ENCODE data around the gene MCC.
A peak's percentile ranks its signal among the peaks of the same experiment; 100 is the strongest.
"Not testable (repeated sequence)": the region's sequence is repeated elsewhere in the genome, so short reads cannot be mapped to it uniquely, and the experiment has no call there.

MCC gene

DNA sequence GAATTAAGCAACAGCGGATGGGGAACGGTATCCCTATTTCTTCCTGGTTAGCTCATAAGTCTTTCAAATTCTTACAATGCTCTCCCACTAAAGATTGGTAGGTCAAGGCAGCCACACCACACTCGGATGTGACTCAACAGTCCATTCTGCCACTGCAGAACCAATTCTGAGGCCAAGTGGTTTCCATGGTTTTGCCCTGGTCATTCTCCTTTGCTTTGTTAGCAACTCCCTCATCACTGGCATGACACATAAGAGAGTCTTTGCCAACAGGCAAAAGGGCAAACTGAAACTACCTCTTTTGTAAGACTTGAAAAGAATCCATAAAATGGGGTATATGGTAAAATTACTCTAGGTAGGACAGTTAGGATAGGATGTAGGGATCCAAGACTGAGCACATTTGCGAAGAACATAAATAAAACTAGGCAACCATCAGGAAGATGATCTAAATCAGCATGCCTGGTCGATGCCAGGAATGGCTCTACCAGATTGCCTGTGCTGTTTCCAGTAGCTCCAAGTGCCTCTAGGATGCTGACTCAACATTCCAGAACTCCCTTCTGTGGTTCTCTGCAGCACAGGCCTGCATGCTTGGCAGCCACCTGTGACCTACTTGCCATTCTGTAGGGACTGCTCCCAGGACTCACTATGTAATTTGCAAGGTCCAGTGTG, 406.2 kb downstream of the MCC start:
- DNase-seq (ENCODE audit: low read depth), result no peak

DNA sequence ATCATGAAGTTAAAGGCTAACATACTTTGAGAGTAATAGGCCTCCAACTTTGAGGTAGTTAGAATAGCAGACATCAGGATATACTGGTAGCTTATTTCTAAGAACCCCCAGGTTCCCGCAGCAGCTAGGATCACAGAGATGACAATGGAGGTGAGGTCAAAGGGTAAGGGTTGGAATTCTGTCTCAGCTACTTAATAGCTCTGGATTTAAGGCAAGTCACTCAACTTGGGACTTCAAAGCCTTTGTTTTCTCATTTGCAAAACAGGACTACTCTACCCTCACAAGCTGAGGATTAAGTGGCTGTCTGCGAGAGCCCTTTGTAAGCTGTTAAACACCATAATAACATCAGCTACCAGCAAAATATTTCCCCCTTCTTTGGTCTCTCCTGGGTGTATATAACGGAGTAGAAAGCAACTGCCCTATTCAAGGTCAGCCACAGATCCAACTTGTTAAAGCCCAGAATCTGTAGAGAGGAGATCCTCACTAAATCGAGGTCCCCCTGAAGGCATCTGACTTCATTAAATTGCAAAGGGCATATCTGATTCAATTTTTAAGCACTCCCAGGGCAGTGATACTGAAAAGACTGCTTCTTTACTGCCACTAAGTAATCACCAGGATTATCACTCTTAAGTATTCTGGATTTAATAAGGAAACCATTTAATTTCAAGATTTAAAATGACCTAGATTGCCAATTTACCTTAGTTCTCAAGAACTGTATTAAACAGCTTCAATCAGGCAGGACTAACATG, 407.0 kb downstream of the MCC start:
- no peak for DNase-seq (ENCODE audit: low read depth)

DNA sequence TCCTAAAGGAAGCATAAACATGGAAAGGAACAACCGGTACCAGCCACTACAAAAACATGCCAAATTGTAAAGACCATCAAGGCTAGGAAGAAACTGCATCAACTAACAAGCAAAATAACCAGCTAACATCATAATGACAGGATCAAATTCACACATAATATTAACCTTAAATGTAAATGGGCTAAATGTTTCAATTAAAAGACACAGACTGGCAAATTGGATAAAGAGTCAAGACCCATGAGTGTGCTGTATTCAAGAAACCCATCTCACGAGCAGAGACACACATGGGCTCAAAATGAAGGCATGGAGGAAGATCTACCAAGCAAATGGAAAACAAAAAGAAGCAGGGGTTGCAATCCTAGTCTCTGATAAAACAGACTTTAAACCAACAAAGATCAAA, 411.6 kb downstream of the MCC start:
- not testable (repeated sequence) for DNase-seq (ENCODE audit: low read depth)

DNA sequence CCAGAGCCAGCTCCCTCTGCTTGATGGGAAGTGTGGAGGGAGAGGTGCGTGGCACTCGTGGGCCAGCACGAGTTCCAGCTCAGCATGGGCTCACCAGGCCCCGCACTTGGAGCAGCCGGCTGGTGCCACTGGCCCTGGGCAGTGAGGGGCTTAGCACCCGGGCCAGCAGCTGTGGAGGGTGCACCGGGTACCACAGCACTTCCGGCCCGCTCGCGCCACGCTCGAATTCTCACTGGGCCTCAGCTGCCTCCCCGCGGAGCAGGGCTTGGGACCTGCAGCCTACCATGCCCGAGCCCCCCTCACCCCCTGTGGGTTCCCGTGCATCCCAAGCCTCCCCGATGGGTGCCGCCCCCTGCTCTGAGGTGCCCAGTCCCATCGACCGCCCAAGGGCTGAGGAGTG, 413.2 kb downstream of the MCC start:
- DNase-seq (ENCODE audit: low read depth), result no peak

DNA sequence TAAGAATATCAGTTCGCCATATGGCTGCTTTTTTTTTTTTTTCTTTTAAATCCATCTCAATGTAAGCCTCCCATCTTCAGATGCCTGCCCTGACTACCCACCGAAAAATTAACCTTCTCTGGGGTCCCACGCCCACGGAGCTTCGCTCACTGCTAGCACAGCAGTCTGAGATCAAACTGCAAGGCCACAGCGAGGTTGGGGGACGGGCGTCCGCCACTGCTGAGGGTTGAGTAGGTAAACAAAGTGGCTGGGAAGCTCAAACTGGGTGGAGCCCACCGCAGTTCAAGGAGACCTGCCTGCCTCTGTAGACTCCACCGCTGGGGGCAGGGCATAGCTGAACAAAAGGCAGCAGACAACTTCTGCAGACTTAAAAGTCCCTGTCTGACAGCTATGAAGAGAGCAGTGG, 414.6 kb downstream of the MCC start:
- DNase-seq (ENCODE audit: low read depth), result peak; percentile 3

DNA sequence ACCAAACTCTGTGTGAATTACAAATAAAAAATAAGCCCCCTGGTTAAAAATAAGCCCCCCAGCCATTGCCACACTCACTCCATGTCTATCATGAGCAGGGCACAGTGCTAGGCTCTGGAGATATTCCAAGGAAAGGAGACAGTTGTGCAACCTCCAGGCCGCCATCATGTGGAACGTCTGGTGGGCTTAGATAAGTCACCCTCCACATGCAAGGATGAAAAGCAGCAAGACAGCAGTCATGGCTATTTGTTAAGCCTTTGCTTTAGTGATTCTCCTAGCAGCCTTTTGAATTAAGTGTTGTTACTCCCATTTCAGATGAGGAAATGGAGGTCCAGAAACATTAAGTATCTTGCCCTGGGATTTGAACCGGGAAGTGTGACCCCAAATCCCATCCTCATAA, 416.9 kb downstream of the MCC start:
- DNase-seq (ENCODE audit: low read depth), result no peak

DNA sequence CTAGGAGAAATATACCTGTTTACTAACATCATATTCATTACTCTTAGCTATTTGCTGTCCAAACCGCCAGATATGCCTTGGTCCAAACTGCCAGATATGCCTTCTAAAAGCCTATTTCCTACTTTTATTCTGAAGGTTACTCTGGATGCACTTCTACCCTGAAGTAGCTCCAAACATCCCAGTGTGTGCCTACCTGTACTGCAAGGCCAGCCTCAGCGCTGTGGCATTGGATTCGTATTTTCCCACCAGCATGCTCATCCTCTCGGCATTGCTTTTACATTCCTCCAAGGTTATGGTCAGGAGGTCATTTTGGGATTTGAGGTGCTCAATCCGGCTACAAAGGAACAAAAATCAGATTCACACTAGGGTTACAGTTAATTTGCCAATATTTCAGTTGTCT, 417.4 kb downstream of the MCC start:
- DNase-seq (ENCODE audit: low read depth), result no peak

DNA sequence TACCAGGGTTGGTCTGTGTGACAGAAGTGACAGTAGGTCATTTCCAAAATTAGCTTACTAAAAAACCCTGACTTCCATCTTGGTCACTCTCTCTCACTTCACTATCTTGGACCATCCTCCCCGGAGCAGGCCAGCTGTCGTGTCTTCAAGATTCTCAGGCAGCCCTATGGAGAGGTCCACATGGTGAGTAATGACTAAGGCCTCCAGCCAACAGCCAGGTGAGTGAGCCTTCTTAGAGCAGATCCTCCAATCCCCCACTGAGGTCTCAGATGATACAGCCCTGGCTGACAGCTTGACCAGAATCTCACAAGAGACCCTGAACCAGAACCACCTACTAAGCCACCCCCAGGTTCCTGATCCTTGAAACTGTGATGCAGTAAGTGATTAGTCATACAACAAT, 419.7 kb downstream of the MCC start:
- DNase-seq (ENCODE audit: low read depth), result no peak

DNA sequence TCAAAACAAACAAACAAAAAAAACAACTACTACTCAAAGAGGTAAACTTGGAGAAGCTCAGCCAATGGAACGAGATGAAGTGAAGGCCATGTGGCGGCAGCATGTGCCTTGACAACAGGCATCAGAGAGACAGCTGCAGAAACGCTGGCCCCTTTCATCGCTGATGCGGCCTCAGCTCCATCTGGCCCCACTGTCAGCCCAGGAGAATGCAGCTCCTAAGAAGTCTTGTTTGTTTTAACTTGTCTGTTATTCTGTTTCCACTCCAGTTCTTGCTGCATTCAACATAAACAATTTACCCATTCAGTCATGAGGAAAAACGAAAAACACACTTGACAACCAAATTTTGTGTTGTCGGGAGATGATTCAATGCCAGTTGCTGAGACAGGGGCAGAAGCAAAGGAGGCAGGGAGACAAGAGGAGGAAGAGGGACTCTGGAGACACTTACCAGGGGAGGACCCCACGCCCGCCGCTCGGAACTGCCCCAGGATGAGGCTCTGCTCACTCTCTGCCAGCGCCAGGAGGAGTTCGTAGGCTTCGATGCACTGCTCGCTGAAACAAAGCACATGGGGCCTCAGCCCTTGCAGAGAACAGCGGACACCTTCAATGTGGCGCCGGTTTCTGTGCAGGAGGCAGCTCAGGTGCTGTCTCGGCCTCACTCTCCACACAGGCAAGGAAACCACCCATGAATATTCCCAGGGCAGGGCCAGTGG, 420.5 kb downstream of the MCC start:
- DNase-seq (ENCODE audit: low read depth), result no peak

DNA sequence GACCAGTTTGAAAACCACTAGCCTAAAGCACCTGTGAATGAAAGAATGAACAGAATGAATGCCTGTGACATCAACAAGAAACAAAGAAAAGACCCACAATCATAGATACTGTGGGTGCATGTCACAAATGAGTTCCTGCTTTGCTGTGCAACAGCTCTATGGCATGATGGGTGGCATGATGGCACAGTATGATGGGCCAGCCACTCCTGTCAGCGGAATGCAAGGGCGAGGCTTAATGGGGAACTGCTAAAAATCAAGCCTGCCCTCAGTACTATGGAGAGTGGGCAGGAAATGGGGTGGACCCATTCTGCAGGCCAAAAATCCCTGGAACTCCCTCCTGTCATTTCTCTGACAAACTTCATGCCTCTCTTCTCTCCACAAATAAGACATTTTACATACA, 422.6 kb downstream of the MCC start:
- DNase-seq (ENCODE audit: low read depth), result no peak

DNA sequence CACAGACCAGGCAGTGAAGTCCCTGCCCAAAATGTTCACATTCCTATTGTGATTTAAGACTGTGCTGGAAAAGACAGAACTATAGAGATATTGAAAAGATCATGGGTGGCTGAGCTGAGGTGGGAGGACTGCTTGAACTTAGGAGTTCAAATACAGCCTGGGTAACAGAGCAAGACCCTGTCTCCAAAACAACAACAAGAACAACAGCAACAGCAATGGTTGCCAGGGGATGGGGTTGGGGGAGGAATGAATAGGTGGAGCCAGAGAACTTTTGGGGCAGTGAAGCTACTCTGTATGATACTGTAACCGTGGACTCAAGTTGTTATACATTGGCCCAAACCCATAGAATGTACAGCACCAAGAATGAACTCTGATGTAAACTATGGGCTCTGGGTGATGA, 423.4 kb downstream of the MCC start:
- DNase-seq (ENCODE audit: low read depth), result no peak

DNA sequence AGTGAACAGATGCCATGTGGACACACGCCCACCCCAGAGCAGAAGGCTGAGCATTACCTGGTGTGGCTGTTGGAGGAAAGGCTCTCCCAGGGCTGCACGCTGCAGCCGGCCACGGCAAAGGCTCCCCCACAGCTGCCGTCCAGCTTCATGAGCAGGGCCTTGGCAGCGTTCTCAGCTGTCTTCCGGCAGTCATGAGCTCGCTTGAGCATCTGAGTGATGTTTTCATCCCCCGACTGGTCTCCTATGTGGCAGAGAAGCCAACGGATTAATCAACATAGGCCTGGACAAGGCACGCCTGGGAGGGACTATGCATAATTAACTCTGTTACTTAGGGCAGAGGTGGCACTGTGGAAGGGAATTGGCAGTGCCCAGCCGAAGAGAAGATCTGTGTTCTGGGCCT, 424.3 kb downstream of the MCC start:
- no peak for DNase-seq (ENCODE audit: low read depth)

DNA sequence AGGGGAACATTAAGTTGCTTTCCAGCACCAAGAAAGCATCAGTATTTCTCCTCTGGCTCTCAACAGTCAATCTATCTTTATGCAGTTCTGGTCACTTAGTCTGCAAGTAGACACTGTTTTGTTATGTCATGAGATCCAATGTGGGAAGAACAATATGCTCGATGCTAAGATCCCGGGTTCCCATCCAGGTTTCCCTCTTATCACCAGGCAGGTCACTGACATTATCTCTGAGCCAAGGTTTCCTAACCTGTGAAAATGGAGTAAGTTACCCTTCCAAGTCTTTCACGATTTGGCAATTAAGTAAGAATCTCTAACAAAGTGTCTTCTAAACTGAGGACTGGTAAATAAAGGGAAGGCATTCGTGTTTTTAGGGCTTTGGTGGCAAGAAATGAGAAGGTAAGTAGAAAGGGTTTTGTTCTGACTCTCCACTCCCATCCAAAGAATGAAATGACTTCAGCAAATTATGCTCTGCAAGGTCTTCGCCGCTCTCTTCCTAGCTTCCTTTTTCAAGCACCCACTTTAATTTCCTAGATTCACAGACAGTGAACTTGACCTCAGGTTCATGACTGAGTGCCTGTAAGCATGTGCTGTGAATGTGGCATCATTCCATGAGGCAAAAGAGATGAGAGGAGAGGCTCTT, 425.3 kb downstream of the MCC start:
- no peak for DNase-seq (ENCODE audit: low read depth)

DNA sequence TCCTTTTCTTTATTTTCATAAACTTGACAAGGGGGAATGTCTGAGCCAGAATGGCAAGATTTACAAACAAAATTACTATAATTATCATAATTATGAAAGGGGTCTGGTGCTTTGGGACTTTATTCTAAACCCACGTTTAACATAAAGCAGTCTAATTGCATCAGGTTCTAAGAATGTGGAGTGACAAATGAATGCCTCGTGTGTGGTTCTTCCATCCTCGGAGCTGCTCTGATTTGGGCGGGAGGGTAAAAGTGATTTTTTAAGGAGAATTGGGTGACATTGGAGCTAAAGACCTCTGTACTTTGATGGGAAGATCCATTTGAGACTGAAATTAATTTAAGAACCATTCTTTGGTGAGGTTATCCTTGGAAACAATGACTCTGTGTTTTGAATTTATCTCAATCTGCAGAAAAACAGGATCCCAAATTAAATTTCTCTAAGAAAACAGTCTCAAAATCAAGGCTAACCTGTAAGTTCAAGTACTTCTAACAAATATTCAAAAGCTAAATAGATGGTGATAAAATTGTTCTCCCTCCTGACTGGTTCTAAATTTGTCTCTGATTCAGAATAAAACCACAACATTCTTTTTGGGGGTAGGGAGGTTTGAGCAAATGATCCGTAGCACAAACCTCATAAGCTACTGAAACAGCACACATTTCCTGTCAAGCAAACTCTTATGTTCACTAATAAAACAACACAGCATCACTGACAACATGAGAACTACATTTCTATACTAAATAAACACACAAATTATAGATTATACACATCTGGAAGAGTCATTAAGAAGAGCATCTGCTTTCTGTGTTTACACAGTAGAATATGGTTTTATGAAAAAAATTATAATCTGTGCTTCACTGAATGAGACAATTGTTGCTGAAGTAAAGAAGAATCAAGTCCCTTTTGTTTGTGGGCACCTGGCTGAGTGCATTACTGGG, 426.1 kb downstream of the MCC start:
- no peak for DNase-seq (ENCODE audit: low read depth)

DNA sequence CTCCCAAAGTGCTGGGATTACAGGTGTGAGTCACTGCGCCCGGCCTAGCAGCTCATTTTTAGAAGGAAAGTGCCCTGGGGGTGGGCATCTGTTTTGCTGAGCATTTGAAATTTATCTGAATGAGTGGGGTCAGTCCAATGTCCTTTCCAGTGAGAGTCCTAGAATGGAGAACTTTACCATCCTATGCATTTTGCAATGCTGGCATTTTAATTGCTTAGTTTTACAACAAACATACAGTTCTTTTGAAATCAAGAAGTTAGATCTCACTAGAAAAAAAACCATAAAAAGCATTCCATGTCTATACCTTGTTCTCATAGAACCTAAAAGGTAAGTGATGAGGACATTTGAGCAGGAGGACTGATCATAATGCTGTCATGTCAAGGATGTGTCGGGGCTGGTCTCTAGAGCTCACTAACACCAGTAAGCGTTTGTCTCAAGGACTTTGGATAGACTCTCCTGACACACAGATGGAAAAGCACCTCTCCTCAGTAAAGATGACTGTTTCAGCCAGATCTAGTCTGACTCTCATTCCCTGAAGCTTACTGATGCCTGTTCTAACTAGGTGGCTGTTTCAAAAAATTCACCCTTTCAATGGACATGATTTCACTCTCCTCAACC, 427.7 kb downstream of the MCC start:
- no peak for DNase-seq (ENCODE audit: low read depth)

DNA sequence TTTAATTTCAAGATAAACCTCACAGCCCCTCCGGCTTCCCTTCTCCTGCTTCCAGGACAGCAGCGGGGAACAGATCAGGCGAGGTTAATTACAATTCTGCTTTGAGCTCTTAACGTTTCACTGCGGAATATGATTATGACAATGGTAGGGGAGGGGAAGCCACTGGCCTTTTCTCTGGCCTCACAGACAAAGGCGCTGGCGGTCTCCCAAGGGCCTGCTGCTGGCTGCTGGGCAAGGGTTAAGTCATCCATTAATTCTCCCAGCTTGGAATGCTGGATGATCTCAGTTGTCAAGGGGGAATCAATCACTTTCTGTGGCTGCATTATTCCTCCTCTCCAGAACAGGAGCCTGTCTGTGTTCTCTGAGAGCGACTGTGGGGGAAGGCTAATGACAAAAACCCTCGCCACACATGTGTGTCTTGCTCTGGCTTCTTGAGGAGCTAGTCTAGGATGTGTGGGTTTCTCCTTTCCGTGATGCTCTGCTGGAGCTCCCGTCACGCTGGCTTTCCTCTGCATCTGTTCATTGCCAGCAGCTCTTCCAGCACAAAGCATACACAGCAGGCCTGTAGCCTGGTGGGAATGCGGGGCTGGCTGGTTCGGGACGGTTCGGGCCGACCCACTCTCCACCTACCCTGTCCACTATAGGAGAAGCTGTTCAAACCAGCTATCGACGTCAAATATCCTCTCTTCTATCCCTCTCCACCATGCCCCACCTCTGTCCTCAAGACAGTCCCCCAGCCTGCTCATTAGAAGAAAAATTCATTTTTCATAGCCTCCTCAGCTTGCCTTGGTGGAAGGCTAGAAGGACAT, 428.8 kb downstream of the MCC start:
- DNase-seq (ENCODE audit: low read depth), result no peak

DNA sequence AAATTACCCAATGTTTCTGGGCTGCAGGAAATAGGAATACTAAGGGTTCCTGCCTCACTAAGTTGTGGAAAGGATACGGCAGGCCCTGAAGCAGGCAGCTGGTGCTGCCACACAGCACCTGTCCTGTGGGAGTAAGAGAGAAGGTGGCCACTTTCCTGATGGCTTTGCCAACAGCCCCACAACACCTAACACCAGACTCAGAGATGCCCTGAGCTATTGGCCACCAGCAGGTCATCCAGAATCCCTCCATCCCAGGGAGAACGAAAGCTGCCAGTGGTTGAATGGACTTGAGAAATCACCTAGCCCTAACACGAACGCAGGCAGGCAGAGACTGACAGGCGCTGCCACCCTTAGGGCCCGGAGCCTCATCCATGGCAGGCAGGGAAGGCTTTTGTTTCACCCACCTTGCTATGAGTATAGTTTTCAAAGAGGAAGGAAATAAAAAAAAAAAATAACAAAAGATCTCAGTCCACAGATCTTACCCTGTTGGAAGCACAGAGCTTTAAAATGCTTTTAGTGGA, 429.5 kb downstream of the MCC start:
- no peak for DNase-seq (ENCODE audit: low read depth)

DNA sequence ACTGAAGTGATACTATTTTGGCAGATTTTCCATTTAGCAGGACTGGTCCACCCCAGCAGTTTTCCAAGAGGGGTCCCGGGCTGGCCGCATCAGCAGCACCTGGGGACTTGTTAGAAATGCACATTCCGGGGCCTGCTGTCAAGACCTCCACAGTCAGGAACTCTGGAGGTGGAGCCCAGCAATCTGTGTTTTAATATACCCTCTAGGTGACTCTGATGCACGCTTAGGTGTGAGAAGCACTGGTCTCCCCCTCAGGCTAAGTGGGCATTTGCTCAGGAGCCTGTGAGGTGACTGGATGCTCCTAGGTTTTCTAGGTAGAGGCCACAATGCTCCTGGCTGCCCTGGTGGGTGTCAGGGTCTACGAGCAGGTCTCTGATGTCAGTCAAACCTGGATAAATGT, 430.0 kb downstream of the MCC start:
- DNase-seq (ENCODE audit: low read depth), result no peak

DNA sequence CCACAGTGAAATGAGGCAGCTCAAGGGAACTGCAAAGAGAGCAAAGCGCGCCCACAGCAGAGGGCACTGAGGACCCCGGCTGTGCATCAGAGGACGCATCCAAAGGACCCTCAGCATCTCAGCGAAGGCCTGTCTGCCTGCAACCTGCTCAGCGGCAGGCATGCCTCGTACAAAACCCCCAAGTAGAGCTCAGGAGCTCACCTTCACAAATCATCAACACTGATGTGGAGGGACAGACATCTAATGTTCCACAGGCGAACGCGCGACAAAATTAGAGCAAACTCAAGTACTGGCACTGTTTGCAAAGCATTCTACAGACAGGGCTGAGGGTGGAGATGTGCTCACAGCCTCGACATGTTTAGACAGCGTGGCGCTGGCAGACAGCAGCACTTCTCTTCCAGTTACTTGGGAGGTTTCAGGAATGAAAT, 430.7 kb downstream of the MCC start:
- DNase-seq (ENCODE audit: low read depth), result no peak

DNA sequence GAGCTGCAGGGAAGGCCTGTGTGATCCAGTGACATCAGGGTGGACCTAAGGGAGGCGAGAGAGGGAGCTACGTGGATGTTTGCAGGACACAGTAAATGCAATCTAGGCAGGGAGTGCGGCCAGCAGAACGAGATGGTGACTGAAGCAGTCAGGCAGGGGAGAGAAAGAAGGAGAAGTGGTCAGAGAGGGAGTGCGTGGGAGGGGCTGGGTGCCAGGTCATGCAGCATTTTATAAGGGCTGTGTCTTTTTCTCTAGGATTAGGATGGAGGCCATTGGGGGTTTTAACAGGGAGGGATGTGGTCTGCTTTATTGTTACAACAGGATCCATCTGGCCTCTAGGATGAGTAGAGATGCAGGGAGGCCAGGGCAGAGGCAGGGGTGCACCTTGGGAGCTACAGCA, 431.3 kb downstream of the MCC start:
- no peak for DNase-seq (ENCODE audit: low read depth)
